Glomerular endothelial cell (primary cell): Measurements from ENCODE around the gene DUSP2. TPM values are rescaled to one million over a fixed set of nuclear protein-coding genes. Genes with fewer than 3 reads are reported as not detected.
"Not testable (repeated sequence)": the region's sequence is repeated elsewhere in the genome, so short reads cannot be mapped to it uniquely, and the experiment has no call there.

Source experiments
- DNase-seq: peaks from one replicate; pipeline ENCODE4 v3.0.0-alpha.2; 2011; ENCODE audit warnings: low read depth, low spot score; ENCODE audit errors: extremely low read depth
- total RNA-seq: library from RNA; depleted of rRNA; stranded (reverse); fragments of >200 nt; gene quantifications from 2 replicates; pipeline ENCODE4 v1.2.3, GENCODE V29; 2015

Gene DUSP2
- total RNA-seq, 1 donor from 2014 or later, result 0.18 TPM

- DNase-seq, result no peak
These were observed 18.7 kb upstream of the DUSP2 start for GRCh38 chr2:96163768-96164429.

- DNase-seq, result no peak
These were observed 18.2 kb upstream of the DUSP2 start for GRCh38 chr2:96163415-96163767.

DNA sequence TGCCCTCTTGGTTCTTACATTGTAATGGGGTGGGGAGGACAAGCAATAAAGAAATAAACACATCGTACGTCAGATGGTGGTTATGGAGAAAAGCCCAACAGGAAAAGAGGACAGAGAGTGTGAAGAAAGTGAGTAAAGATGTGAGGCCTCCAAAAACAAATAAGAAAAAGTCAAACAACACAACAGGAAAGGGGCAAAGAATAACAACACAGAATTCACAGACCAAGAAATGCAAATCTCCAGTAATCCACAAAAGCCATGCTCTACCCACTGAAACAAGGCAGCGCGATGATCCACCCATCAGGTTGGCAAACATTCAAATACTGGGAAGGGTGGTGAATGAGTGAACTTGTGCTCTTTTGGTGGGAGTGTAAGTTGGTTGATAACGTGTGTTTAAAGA lies 16.7 kb upstream of the DUSP2 start:
- no peak for DNase-seq

GRCh38 chr2:96160366-96160765 lies 15.1 kb upstream of the DUSP2 start:
- not testable (repeated sequence) for DNase-seq

- DNase-seq, result no peak
These were observed 14.0 kb upstream of the DUSP2 start for GRCh38 chr2:96159084-96159830.

DNA sequence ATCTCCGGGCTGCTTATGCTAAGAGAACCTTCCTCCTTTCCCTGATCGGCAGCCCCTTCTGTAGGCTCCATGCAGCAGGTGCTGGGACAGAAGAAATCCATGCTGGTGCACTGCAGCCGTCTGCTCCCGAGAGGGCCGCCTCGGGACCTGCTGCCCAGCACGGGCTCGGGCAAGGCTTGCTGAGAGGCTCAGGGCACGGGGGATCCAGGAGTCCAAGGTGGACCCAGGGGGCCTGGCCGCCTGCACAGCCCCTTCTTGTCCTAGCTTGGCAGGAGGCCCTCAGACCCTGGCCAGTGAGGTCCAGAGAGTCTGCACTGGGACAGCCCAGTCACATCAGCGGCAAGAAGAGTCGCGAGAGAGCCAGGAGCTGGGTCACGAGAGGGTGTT lies 13.3 kb upstream of the DUSP2 start:
- no peak for DNase-seq

GRCh38 chr2:96157649-96158553 lies 12.7 kb upstream of the DUSP2 start:
- DNase-seq, result no peak

DNA sequence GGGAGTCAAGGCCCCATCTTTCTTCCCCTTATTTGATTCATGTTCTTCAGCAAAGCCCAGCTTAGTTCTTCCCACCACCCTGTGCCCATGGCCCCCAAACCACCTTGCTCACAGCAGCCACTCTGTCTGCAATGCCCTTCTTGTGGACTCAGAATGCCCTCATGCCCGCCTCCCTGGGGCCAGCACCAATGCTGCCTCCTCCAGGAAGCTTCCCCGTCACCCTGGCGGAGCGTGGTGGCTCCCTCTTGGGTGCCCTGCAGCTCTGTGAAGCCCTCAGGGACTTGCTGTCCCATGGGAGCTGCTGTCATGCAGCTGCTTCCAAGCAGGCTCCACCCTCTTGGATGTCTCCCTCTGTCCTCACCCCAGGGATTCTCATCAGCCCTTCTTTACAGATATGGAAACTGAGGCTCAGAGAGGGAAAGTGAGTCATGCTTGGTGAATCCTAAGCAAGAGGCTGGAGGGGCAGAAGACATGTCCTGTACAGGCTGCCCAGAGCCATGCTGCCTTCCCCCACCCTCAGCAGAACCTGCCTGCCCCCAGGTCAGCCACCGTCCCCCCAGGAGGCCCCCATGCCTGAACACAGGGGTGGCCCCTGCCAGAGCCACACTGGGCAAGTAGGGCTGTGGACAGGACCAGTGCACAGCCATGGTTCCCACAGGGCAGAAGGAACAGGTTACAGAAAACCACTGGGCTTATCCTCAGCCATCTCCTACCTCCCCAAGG lies 11.8 kb upstream of the DUSP2 start:
- no peak for DNase-seq

DNA sequence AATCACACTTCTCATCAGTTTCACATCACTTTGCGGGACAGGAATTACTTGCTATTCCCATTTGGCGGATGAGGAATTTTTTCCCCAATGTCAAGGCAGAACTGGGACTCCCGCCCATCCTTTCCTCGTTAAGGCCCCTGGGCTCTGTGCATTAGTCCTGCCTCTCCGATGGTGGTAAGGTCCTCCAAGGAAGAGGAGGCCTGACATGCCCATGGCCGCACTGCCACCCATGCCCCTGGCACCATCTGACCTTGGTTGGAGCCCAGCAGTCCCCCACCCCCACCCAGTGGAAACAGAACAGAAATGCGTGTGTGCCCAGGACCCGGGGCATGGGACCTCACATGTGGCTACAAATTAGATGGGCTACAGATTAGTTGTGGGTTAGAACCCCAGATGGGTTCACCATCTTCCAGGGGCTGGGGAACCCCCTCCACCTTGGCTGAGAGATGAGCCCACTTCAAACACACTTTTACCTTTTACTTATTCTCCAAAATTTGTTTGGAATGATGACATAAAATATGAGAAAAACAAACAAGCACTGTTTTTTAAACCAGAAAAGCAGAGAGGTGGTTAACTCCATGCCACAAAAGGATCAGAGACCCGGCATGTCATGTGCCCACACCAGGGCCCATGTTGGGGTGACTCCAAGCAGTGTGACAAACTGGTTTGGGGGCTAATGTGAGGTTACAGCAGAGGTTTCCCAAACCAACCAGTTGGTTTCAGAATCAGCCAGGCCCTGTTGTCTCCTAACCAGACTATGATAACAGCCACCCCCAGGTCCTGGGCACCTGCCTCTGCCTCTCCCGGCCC lies 11.0 kb upstream of the DUSP2 start:
- no peak for DNase-seq

GRCh38 chr2:96154506-96155380 lies 9.5 kb upstream of the DUSP2 start:
- no peak for DNase-seq

DNA sequence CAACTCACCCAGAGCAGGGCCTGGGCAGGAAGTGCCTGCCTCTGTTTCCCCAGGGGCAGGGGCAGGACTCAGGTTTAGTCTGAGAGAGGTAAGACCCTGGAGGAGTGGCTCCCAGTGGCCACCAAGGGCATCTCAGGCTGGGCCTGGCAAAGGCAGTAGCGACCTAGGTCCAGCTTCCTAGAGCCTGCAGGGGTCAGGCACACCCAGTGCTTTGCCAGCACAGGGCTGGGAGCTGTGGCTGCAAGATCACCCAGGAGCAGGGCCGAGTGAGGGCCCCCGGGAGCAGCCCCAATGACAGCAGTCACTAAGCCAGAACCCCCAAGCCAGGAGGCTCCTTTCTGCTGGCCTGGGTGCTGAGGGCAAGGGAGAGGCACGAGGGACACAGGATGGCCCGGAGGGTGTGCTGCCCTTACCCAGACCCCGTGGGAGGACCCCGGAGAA lies 8.8 kb upstream of the DUSP2 start:
- DNase-seq, result no peak

GRCh38 chr2:96153291-96153713 lies 8.1 kb upstream of the DUSP2 start:
- DNase-seq, result no peak

- no peak for DNase-seq
These were observed 7.3 kb upstream of the DUSP2 start for GRCh38 chr2:96152304-96153161.

DNA sequence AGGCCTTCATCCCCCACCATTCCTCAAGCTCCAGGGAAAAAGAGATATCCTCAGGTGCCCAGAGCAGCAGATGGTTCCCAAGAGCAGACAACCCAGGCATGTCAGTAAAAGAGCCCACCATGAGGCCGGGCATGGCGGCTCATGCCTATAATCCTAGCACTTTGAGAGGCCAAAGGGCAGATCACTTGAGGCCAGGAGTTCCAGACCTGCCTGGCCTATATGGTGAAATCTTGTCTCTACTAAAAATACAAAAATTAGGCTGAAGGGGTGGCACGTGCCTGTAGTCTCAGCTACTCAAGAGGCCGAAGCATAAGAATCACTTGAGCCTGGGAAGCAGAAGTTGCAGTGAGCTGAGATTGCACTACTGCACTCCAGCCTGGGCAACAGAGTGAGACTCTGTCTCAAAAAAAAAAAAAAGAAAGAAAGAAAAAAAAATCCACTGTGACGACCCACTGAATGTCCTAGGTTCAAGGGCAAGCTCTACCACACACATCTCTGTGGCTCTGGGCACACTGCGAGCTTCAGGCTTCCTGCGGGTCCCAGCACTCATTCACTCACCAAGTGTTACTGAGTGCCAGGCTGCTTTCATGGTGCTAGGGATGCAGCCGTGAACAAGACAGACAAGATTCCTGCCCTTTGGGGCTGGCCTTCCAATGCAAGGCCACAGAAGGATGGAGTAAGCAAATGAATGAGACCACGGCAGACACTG lies 6.5 kb upstream of the DUSP2 start:
- no peak for DNase-seq

- DNase-seq, result no peak
These were observed 5.8 kb upstream of the DUSP2 start for GRCh38 chr2:96150791-96151594.

DNA sequence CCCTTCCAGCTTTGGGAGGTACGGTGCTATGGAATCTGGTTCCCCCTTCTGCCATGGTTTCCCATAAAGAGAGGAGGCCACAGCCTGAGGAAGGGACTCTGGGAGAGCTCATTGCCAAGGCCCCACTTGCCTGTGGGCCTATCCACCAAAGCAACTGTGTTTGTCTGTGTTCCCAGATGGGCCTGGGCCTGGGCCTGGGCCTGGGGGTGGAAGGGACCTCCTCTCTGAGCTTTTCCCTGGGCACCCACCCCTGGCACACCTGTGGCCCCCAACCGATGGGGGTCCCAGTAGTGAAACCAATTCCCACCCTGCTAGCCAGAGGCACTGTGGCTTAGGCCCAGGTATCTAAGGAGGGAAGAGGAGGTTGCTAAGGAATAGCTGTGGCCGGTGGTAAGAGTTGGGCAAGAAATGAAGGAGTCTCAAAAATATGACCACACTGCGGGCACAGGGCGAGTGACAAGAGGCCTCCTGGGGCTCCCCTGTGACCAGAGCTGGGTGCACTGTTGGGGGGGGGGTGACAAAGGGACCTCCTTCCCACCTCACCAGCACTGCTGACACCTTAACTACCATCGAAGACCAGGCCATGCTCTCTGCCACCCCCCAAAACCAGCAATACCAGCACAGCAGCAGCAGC lies 4.9 kb upstream of the DUSP2 start:
- DNase-seq, result no peak
